ENCODE results near the gene PPP1R9B.

Gene PPP1R9B

GRCh38 chr17:50185631-50186471 is 35.4 kb upstream of the PPP1R9B start:
- H3K27me3 ChIP-seq (ENCODE audit: control insufficient read depth, insufficient read depth, low read length): no peaks in the 10 kb centered on the region
- H3K4me1 ChIP-seq (ENCODE audit: control insufficient read depth, insufficient read depth, low read length): peaks cover 4% of the 10 kb centered on the region
- H3K36me3 ChIP-seq (ENCODE audit: control insufficient read depth, insufficient read depth, low read length): peaks cover 54% of the 10 kb centered on the region
- H3K9ac ChIP-seq (ENCODE audit: low read depth, low read length): no peak overlapping the region
- no peak overlapping the region for H3K4me3 ChIP-seq (ENCODE audit: low read depth, low read length)
- no peaks in the 10 kb centered on the region for H3K9me3 ChIP-seq (ENCODE audit: control insufficient read depth, insufficient read depth, low read length)

- Histone ChIP-seq H3K4me3 (ENCODE audit: low read depth, low read length) (no peak overlapping the region), H3K9me3 (ENCODE audit: control insufficient read depth, insufficient read depth, low read length) (no peaks in the 10 kb centered on the region), H3K4me1 (ENCODE audit: control insufficient read depth, insufficient read depth, low read length) (peaks cover 4% of the 10 kb centered on the region), H3K27me3 (ENCODE audit: control insufficient read depth, insufficient read depth, low read length) (no peaks in the 10 kb centered on the region), H3K36me3 (ENCODE audit: control insufficient read depth, insufficient read depth, low read length) (peaks cover 43% of the 10 kb centered on the region), H3K9ac (ENCODE audit: low read depth, low read length) (no peak overlapping the region)
These were observed 34.3 kb upstream of the PPP1R9B start for GRCh38 chr17:50184611-50185398.

- H3K4me1 ChIP-seq (ENCODE audit: control insufficient read depth, insufficient read depth, low read length): peaks cover 4% of the 10 kb centered on the region
- no peaks in the 10 kb centered on the region for H3K27me3 ChIP-seq (ENCODE audit: control insufficient read depth, insufficient read depth, low read length)
- no peak overlapping the region for H3K4me3 ChIP-seq (ENCODE audit: low read depth, low read length)
- H3K36me3 ChIP-seq (ENCODE audit: control insufficient read depth, insufficient read depth, low read length): peaks cover 36% of the 10 kb centered on the region
- H3K9ac ChIP-seq (ENCODE audit: low read depth, low read length): no peak overlapping the region
- no peaks in the 10 kb centered on the region for H3K9me3 ChIP-seq (ENCODE audit: control insufficient read depth, insufficient read depth, low read length)
These were observed 33.6 kb upstream of the PPP1R9B start for GRCh38 chr17:50184064-50184463.

- H3K9me3 ChIP-seq (ENCODE audit: control insufficient read depth, insufficient read depth, low read length): no peaks in the 10 kb centered on the region
- no peak overlapping the region for H3K4me3 ChIP-seq (ENCODE audit: low read depth, low read length)
- H3K36me3 ChIP-seq (ENCODE audit: control insufficient read depth, insufficient read depth, low read length): peaks cover 30% of the 10 kb centered on the region
- H3K4me1 ChIP-seq (ENCODE audit: control insufficient read depth, insufficient read depth, low read length): peaks cover 4% of the 10 kb centered on the region
- H3K9ac ChIP-seq (ENCODE audit: low read depth, low read length): peak overlapping the region; percentile 37
- H3K27me3 ChIP-seq (ENCODE audit: control insufficient read depth, insufficient read depth, low read length): no peaks in the 10 kb centered on the region
These were observed 33.0 kb upstream of the PPP1R9B start for GRCh38 chr17:50183421-50183994.

GRCh38 chr17:50182783-50183420 is 32.4 kb upstream of the PPP1R9B start:
- Histone ChIP-seq H3K4me3 (ENCODE audit: low read depth, low read length) (no peak overlapping the region), H3K9me3 (ENCODE audit: control insufficient read depth, insufficient read depth, low read length) (no peaks in the 10 kb centered on the region), H3K9ac (ENCODE audit: low read depth, low read length) (peak overlapping the region; percentile 37), H3K4me1 (ENCODE audit: control insufficient read depth, insufficient read depth, low read length) (peaks cover 4% of the 10 kb centered on the region), H3K36me3 (ENCODE audit: control insufficient read depth, insufficient read depth, low read length) (peaks cover 24% of the 10 kb centered on the region), H3K27me3 (ENCODE audit: control insufficient read depth, insufficient read depth, low read length) (no peaks in the 10 kb centered on the region)

- H3K4me3 ChIP-seq (ENCODE audit: low read depth, low read length): no peak overlapping the region
- no peaks in the 10 kb centered on the region for H3K9me3 ChIP-seq (ENCODE audit: control insufficient read depth, insufficient read depth, low read length)
- no peak overlapping the region for H3K9ac ChIP-seq (ENCODE audit: low read depth, low read length)
- H3K4me1 ChIP-seq (ENCODE audit: control insufficient read depth, insufficient read depth, low read length): peaks cover 4% of the 10 kb centered on the region
- H3K36me3 ChIP-seq (ENCODE audit: control insufficient read depth, insufficient read depth, low read length): peaks cover 14% of the 10 kb centered on the region
- H3K27me3 ChIP-seq (ENCODE audit: control insufficient read depth, insufficient read depth, low read length): no peaks in the 10 kb centered on the region
These were observed 31.4 kb upstream of the PPP1R9B start for GRCh38 chr17:50181591-50182560.

GRCh38 chr17:50181144-50181543 is 30.7 kb upstream of the PPP1R9B start:
- Histone ChIP-seq H3K4me3 (ENCODE audit: low read depth, low read length) (no peak overlapping the region), H3K9me3 (ENCODE audit: control insufficient read depth, insufficient read depth, low read length) (no peaks in the 10 kb centered on the region), H3K27me3 (ENCODE audit: control insufficient read depth, insufficient read depth, low read length) (no peaks in the 10 kb centered on the region), H3K36me3 (ENCODE audit: control insufficient read depth, insufficient read depth, low read length) (peaks cover 7% of the 10 kb centered on the region), H3K9ac (ENCODE audit: low read depth, low read length) (no peak overlapping the region), H3K4me1 (ENCODE audit: control insufficient read depth, insufficient read depth, low read length) (peaks cover 4% of the 10 kb centered on the region)

GRCh38 chr17:50180620-50181019 is 30.1 kb upstream of the PPP1R9B start:
- Histone ChIP-seq H3K9ac (ENCODE audit: low read depth, low read length) (no peak overlapping the region), H3K27me3 (ENCODE audit: control insufficient read depth, insufficient read depth, low read length) (no peaks in the 10 kb centered on the region), H3K4me1 (ENCODE audit: control insufficient read depth, insufficient read depth, low read length) (peaks cover 4% of the 10 kb centered on the region), H3K9me3 (ENCODE audit: control insufficient read depth, insufficient read depth, low read length) (no peaks in the 10 kb centered on the region), H3K36me3 (ENCODE audit: control insufficient read depth, insufficient read depth, low read length) (peaks cover 2% of the 10 kb centered on the region), H3K4me3 (ENCODE audit: low read depth, low read length) (no peak overlapping the region)

GRCh38 chr17:50180111-50180510 is 29.6 kb upstream of the PPP1R9B start:
- Histone ChIP-seq H3K36me3 (ENCODE audit: control insufficient read depth, insufficient read depth, low read length) (no peaks in the 10 kb centered on the region), H3K4me1 (ENCODE audit: control insufficient read depth, insufficient read depth, low read length) (peaks cover 4% of the 10 kb centered on the region), H3K4me3 (ENCODE audit: low read depth, low read length) (no peak overlapping the region), H3K9me3 (ENCODE audit: control insufficient read depth, insufficient read depth, low read length) (no peaks in the 10 kb centered on the region), H3K9ac (ENCODE audit: low read depth, low read length) (no peak overlapping the region), H3K27me3 (ENCODE audit: control insufficient read depth, insufficient read depth, low read length) (no peaks in the 10 kb centered on the region)

GRCh38 chr17:50177983-50178834 is 27.7 kb upstream of the PPP1R9B start:
- peaks cover 3% of the 10 kb centered on the region for H3K4me1 ChIP-seq (ENCODE audit: control insufficient read depth, insufficient read depth, low read length)
- H3K27me3 ChIP-seq (ENCODE audit: control insufficient read depth, insufficient read depth, low read length): no peaks in the 10 kb centered on the region
- no peaks in the 10 kb centered on the region for H3K9me3 ChIP-seq (ENCODE audit: control insufficient read depth, insufficient read depth, low read length)
- H3K4me3 ChIP-seq (ENCODE audit: low read depth, low read length): peak overlapping the region; percentile 41
- H3K36me3 ChIP-seq (ENCODE audit: control insufficient read depth, insufficient read depth, low read length): no peaks in the 10 kb centered on the region
- no peak overlapping the region for H3K9ac ChIP-seq (ENCODE audit: low read depth, low read length)
